GM23338 (cell line): Measurements from ENCODE around the gene MAP3K7CL.

Source experiments
- CTCF ChIP-seq, 2 experiments: fragments of 200-600 bp in 1 of 2; sonication (generic) in 1 of 2; conservative IDR thresholded peaks; 2 replicates each; pipeline versions ENCODE4 v1.5.1 to v1.6.1; 2016 to 2017; ENCODE audit warnings: antibody characterized with exemption in 2 of 2, low read depth in 2 of 2, mild to moderate bottlenecking in 2 of 2, moderate library complexity in 1 of 2
- ETS1 ChIP-seq: IDR thresholded peaks from 2 replicates; pipeline ENCODE4 v1.6.1; 2016; ENCODE audit warnings: antibody characterized with exemption
- EZH2 ChIP-seq: fragments of 200-600 bp; sonication (generic); IDR thresholded peaks from one replicate; pipeline ENCODE4 v1.8.0; 2017; ENCODE audit warnings: antibody characterized with exemption, mild to moderate bottlenecking, low read depth; ENCODE audit not compliant: unreplicated experiment
- JUNB ChIP-seq: IDR thresholded peaks from one replicate; pipeline ENCODE4 v1.6.1; 2016; ENCODE audit warnings: antibody characterized with exemption; ENCODE audit not compliant: unreplicated experiment
- POLR2AphosphoS5 ChIP-seq: IDR thresholded peaks from 2 replicates; pipeline ENCODE4 v1.6.1; 2016; ENCODE audit warnings: antibody characterized with exemption, low read depth
- REST ChIP-seq: IDR thresholded peaks from one replicate; pipeline ENCODE4 v1.6.1; 2018; ENCODE audit warnings: antibody characterized with exemption; ENCODE audit not compliant: unreplicated experiment

- no peak for TF ChIP-seq ETS1
- TF ChIP-seq REST = no peak
- TF ChIP-seq CTCF (conservative IDR thresholded peaks at IDR 0.05; ENCODE audit: low read depth in 2 of 2) = peak; percentile 26 to 39; a peak in 3 of 4 replicates
- TF ChIP-seq JUNB = no peak
- TF ChIP-seq EZH2 = no peak
- no peak for TF ChIP-seq POLR2AphosphoS5
These were observed 65.7 kb downstream of the MAP3K7CL start for GRCh38 chr21:29195981-29196669.
